HG03039 (cell line): Measurements from ENCODE around the gene RNF7.
"Not testable (repeated sequence)": the region's sequence is repeated elsewhere in the genome, so short reads cannot be mapped to it uniquely, and the experiment has no call there.

Experiments used
- ATAC-seq: cut with Tn5 transposase; IDR thresholded peaks from one replicate; pipeline ENCODE4 v1.9.1; 2021; ENCODE audit warnings: mild to moderate bottlenecking, moderate library complexity; ENCODE audit not compliant: unreplicated experiment

RNF7 gene

DNA sequence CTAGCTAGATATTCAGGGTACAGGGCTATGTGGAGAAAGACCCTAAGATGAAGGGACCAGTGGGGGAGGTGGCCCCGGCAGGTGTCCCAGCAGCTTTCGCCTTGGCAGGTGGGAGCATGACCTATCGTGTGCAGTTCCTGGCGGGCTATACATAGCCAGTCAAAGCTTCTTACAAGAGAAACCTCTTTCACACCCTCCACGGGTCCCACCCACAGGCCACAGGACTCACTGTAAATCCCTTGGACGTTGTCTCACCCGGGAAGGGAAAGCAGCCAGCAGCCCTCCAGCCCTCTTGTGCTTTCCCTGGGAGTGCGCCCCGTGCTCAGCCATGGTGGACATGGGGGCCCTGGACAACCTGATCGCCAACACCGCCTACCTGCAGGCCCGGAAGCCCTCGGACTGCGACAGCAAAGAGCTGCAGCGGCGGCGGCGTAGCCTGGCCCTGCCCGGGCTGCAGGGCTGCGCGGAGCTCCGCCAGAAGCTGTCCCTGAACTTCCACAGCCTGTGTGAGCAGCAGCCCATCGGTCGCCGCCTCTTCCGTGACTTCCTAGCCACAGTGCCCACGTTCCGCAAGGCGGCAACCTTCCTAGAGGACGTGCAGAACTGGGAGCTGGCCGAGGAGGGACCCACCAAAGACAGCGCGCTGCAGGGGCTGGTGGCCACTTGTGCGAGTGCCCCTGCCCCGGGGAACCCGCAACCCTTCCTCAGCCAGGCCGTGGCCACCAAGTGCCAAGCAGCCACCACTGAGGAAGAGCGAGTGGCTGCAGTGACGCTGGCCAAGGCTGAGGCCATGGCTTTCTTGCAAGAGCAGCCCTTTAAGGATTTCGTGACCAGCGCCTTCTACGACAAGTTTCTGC, 40.1 kb downstream of the RNF7 start:
- ATAC-seq, result no peak

DNA sequence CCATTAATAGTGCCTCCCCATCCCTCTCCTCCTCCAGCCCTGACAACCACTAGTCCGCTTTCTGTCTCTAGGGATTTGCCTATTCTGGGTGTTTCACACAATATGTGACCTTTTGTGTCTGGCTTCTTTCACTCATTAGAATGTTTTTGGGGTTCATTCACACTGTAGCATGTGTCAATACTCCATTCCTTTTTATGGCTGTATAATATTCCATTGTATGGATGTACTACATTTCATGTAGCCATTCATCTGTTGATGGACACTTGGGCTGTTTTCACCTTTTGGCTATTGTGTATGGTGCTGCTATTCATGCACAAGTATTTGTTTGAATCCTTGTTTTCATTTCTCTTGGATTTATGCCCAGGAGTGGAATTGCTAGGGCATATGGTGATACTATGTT, 41.6 kb downstream of the RNF7 start:
- ATAC-seq, result no peak

DNA sequence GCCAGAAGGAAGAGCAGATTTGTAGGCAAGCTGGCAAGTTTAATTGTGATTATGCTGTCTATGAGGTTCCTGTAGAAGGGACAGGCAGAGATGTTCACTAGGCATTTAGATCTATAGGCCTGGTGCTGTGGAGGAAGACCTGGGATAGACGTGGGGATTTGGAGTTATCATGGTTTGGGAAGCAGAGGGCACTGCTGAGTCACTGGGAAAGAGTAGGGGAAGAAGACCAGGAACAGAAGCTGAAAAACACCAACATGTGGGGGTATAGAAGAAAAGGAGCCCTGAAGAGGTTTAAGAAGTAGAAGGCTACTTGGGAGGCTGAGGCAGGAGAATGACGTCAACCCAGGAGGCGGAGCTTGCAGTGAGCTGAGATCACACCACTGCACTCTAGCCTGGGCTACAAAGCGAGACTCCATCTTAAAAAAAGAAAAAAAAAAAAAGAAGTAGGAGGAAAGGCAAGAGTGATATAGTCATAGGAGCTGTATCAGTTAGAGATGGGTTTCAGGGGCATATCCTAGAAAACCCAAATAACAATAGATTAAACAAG, 44.4 kb downstream of the RNF7 start:
- no peak for ATAC-seq

DNA sequence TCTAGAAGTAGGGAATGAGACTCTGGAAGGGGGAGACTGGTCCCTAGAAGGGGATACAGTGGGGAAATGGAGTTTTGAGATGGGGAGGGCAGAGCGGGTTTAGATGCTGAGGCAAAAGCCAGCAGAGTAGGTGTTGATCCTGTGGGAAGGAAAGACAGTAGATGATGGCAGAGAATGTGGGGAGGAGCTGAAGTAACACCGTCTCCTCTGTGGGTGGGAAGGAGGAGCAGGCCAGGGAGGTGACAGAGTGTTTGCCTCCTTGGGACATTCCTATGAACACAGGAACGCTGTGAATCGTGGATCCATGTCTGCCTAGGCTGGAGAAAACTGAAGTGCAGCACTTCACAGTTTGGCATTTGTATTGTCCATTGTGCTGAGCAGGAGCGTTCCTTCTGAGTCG, 45.5 kb downstream of the RNF7 start:
- ATAC-seq, result no peak

DNA sequence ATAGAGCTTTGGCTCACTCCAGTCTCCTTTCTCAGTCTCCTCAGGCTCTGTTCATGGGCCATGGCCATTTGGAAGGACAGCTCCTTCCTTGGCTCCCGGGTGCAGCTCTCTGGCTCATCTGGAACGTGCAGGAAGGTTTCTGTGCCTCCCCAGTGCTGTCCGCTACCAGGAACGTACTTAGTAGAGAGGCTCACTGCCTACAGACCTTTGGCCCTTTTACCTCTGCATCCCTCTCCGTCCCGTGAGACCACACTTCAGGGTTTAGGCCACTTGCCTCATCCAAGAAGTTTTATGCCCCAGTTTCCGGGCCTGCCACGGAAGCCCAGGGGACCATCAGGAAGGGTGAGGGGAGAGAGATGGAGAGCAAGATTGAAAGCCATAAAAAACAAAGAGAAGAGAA, 46.0 kb downstream of the RNF7 start:
- no peak for ATAC-seq

DNA sequence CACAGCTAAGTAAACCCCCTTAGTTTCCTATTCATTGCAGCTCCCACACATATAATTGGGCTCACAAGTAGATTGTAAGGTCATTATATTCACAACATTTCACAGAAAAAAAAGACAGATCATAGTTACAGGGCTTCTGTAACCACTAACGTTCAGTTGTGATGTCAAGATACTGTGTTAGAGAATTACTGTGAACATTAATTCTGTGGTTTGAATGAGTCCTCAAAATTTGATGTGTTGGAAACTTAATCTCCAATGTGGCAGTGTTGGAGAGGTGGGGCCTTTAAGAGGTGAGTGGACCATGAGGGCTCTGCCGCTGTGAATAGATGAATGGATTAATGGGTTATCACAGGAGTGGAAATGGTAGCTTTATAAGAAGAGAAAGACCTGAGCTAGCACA, 46.4 kb downstream of the RNF7 start:
- no peak for ATAC-seq

DNA sequence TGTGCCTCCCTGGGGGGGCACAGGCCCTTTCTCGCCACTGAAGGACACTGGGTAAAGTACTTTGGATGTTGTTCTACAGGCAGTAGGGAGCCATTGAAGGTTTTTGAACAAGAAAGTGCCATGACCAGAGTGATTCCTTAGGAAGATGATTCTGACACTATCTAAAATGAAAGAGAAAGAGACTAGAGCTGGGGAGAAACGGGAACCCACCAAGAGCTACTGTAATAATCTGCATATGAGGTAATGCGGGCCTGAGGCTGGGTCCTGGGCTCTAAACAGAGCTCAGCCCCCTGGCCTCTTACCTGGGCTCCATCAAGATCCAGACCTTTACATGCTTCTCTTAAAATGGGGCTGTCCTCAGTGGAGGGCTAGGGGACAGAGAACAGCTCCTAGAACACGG, 50.1 kb downstream of the RNF7 start:
- ATAC-seq, result no peak

DNA sequence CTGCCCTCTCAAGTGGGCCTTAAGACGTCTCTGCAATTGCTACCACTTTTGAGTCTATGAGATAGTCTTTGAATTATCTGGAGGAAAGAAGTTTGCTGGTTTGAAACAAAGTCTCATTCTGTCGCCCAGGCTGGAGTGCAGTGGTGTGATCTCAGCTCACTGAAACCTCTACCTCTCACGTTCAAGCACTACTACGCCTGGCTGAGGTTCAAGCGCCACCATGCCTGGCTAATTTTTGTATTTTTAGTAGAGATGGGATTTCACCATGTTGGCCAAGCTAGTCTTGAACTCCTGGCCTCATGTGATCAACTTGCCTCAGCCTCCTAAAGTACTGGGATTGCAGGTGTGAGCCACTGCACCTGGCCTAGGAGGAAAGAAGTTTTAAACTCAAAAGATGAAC, 50.7 kb downstream of the RNF7 start:
- ATAC-seq, result not testable (repeated sequence)

DNA sequence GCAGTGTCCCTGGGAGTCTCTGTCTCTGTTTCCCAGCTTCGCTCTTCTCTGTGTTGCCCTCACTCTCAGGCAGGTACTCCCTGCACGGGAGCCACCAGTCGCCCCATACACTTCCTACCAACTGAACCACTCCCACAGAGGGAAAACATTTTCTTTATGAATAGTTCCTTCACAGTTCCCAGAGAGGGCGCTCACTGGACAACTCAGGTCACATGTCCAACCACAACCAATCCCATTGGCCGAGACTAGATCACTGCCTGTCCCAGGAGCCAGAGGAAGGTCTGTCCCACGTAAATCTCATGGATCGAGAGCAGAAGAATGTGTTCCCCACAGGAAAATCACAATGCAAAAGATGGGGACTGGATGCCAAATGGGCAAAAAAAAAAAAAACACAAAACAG, 51.2 kb downstream of the RNF7 start:
- no peak for ATAC-seq

DNA sequence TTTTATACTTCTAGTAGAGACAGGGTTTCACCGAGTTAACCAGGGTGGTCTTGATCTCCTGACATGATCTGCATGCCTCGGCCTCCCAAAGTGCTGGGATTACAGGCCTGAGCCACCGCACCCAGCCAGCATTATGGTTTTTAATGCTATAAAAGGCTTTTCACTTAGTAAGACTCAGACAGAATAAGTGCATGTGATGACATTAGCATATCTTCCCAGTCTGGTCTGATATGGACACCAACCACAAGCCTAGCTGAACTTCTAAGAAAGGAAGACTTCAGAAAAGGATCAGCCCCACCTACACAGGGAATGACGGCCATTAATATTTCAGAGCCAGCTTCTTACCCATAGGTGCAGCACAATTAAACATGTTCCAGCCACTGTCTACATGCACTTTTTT, 52.1 kb downstream of the RNF7 start:
- no peak for ATAC-seq

DNA sequence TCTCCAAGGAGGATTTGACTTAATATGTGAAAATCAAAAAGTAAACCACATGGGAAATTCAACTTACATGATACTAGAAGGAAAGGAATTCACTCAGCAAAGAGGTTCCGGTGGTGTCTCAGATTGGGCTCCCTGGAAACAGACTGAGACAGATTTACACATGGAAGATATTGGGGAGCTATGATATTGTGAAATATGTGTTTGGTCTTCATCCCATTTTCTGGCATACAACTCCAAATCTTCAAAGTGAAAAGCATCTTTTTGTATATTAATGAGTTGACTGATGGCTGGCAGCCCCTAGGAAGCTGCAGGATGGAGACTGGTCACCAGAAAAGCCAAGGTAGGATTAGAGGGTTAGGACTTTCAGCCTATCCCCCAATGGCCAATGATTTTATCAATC, 54.4 kb downstream of the RNF7 start:
- ATAC-seq, result no peak

DNA sequence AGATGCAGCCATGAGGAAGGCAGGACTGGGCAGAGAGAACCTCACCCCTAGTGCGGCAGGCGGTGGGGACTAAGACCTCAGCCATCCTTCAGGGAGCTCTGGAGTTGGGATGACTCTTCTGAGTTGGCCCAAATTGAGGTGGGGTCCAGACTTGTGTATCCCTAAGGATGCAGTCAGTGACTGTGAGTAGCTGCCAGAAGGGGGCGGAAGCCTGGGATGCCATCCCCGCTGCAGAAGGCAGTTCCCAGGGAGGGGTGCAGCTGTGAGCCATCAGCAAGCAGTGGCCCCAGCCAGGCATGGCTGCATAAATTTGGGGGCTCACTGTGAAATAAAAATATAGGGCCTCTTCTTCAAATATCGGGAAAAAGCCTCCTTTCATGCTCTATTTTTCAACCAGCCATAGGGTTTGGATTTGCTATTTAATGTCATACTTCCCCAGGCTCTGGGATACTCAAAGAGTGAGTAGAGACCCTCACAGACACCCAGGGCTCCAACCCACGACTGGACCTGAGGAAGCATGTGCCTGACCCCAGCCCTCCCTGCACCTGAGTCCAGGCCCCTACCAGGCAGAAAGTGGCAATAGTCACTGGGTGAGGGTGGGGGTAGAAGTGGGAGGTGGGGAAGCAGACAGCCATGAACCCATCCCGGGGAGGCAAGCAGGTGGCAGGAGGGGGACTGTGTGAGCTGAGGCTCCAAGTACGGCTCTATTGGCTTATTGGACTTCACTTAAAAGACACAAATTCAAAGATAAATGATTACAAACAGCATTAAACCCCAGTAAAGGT, 55.6 kb downstream of the RNF7 start:
- no peak for ATAC-seq

DNA sequence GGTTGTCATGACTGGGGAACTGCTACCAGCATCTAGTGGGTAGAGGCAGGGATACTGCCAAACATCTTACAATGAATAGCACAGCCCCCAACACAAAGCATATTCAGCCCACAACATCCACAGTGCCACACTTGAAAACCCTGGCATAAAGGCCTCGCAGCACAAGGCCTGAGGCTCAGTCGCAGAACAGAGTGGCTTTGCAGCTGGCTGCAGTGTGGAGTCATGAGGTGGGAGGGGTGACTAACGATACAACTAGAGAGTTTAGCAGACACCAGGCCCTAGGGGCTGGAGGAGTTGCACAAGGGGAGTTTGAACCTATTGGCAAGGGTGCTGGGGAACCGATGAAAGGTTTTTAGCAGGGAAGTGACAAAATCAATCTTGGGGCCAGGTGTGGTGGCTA, 57.2 kb downstream of the RNF7 start:
- ATAC-seq, result no peak

DNA sequence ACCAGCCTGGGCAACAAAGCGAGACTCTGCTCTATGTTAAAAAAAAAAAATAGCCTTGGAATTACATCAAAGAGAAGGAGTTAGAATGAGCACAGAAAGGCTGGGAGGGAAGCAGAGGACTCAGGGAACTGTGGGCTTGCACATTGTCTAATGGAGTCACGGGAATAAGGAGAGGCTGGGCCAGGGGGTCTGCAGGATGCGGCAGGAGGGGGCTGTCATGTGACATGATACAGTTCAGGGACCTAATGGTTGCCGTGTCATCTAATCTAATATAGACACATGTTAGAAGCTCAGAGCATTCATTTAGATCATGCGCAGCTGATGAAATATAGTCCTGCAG, 57.6 kb downstream of the RNF7 start:
- no peak for ATAC-seq

DNA sequence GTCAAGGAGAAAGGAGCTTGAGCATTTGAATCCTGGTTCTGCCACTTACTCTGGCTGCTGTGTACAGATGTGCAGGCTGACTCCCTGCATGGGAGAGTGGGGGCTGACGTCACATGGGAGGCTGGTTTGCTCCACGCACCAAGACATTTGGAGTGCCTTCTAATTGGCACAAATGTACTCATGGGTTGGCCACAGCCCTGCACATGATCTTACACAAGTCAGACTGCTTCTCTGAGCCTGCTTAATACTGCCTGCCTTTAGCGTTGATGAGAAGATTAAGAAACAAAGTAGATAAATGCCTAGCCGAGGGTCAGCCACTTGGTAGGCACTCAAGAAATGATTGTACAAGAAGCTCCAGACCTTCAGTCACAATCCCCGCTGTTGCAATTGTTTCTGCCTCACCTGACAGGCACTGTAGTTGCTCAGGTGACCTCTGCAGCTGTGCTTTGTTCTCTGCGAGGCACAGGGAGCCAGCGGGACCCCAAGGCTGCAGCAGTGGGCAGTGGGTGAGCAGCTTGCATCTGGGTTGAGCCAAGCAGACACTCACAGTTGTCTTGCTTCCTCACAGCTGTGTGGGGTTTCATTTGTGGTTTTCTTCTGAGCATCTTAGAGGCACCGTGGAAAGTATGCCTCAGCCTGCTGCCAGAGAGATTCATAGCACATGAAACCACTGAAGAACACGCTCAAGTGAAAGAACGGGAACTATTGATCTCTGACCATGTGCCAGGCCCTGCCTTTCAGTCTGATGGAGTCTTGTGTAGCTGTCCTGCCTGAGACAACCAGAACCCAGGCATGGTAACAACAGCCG, 58.2 kb downstream of the RNF7 start:
- peak; percentile 92 for ATAC-seq
